GM12874 (cell line): ENCODE measurements around the gene MAML3.

Experiments used
- CTCF ChIP-seq: IDR thresholded peaks from 2 replicates; pipeline ENCODE4 v1.5.1; 2011; ENCODE audit warnings: low read depth, mild to moderate bottlenecking, control low read depth, low read length, moderate library complexity; ENCODE audit not compliant: insufficient read depth

The MAML3 gene

GRCh38 chr4:140153718-140154571, at the start of gene MAML3:
MAML3 (minus strand) TSS chr4:140154184; CDS start chr4:140153327, 857 bp downstream.
- TF ChIP-seq CTCF = no peak

- TF ChIP-seq CTCF = no peak
Observed at GRCh38 chr4:140198942-140199341, 45.0 kb upstream of the MAML3 start.

- TF ChIP-seq CTCF = no peak
Observed at GRCh38 chr4:140195806-140196205, 41.8 kb upstream of the MAML3 start.

GRCh38 chr4:140189805-140190204, 35.8 kb upstream of the MAML3 start:
- TF ChIP-seq CTCF = no peak

- no peak for TF ChIP-seq CTCF
Observed at GRCh38 chr4:140188975-140189374, 35.0 kb upstream of the MAML3 start.

- no peak for TF ChIP-seq CTCF
Observed at GRCh38 chr4:140187316-140187695, 33.3 kb upstream of the MAML3 start.

- no peak for TF ChIP-seq CTCF
Observed at GRCh38 chr4:140186651-140187315, 32.8 kb upstream of the MAML3 start.
